Thoracic aorta (tissue), 2 donors: ENCODE measurements around the gene FASTK. TPM values are rescaled to one million over a fixed set of nuclear protein-coding genes. Genes with fewer than 3 reads are reported as not detected.

Source experiments
- ATAC-seq: fragments of 150-250 bp; one replicate; pipeline ENCODE4 v1.8.0; 2017; ENCODE audit warnings: low read depth; ENCODE audit not compliant: insufficient number of reproducible peaks, low FRiP score
- DNase-seq: peaks from one replicate; pipeline ENCODE4 v3.0.0-alpha.2; 2020; ENCODE audit warnings: low spot score
- H3K27ac ChIP-seq, 2 donors: fragments of 200-600 bp; sonication (generic); 1 replicate in 1 of 2; 2 replicates in 1 of 2; pipeline ENCODE4 v1.5.1; 2016; ENCODE audit warnings: mild to moderate bottlenecking in 2 of 2, moderate library complexity in 2 of 2
- H3K27me3 ChIP-seq: fragments of 200-600 bp; sonication (generic); replicated peaks from 2 replicates; pipeline ENCODE4 v1.6.0; 2016; ENCODE audit warnings: mild to moderate bottlenecking; ENCODE audit not compliant: insufficient read depth
- H3K36me3 ChIP-seq: fragments of 200-600 bp; sonication (generic); one replicate; pipeline ENCODE4 v1.5.1; 2016
- H3K4me1 ChIP-seq, 2 donors: fragments of 200-600 bp; sonication (generic); 1 replicate in 1 of 2; 2 replicates in 1 of 2; pipeline versions ENCODE4 v1.5.1 to v1.6.0; 2016; ENCODE audit warnings: low read depth in 2 of 2, mild to moderate bottlenecking in 1 of 2; ENCODE audit not compliant: control insufficient read depth in 1 of 2
- H3K4me3 ChIP-seq: fragments of 200-600 bp; sonication (generic); 2 replicates; pipeline ENCODE4 v1.5.1; 2016; ENCODE audit warnings: mild to moderate bottlenecking
- H3K9me3 ChIP-seq: fragments of 200-600 bp; sonication (generic); 2 replicates; pipeline ENCODE4 v1.5.1; 2016
- total RNA-seq, 2 donors: library from RNA; depleted of rRNA; stranded (reverse); fragments of >200 nt; gene quantifications; one replicate each; pipeline versions ENCODE4 v1.1.0 to v1.2.3, GENCODE V29; 2016
- TF ChIP-seq, protein P1 (sequence below): fragments of 200-600 bp; sonication (generic); IDR thresholded peaks from one replicate; pipeline ENCODE4 v1.5.1; 2019; ENCODE audit warnings: antibody characterized with exemption

The FASTK gene
- total RNA-seq, 2 donors from 2014 or later: 59.0 to 110 TPM

DNA sequence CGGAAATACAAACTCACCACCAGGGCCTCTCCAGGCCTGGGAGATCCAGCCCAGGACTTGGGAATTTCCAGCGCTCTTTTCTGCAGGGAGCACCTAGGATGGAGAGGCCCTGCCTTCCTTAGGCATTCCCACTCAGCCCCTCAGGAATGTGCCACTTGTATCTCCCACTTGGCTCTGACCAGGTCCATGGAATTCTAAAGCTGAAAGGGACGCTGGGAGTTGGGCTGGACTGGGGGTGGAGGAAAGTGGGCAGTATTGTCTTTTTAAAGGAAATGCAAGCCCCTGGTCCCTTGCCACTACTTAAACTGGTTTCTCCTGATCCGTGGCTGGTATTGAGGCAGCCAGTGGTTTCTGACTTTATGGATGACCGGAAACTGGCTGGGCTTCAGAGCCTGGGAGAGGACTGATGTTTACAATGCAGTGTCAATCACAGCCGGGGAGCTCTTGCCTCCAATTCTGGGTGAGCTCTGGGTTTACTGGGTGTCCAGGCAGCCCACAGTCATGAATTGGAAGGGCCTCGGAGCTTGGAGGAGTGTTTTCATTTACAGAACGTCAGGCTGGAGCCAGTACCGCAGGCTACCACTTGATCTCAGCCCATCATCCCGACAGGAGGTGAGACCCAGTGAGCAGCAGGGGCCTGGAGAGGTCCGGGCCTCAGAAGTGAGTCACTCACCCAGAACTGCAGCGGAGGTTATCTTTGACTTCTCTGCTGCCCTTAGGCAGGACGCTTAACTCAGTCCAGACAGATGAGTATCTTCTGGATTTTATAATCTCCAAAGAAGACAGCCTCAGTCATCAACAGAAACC is 32.9 kb upstream of the FASTK start:
- no peaks in the 10 kb centered on the region for H3K9me3 ChIP-seq
- ATAC-seq: no peak
- H3K27me3 ChIP-seq: no peaks in the 10 kb centered on the region
- peaks cover 0 to 12% of the 10 kb centered on the region in 2 donors for H3K4me1 ChIP-seq
- peaks cover 8% of the 10 kb centered on the region for H3K36me3 ChIP-seq
- DNase-seq: no peak
- no peak overlapping the region for H3K4me3 ChIP-seq
- TF ChIP-seq, protein P1, sequence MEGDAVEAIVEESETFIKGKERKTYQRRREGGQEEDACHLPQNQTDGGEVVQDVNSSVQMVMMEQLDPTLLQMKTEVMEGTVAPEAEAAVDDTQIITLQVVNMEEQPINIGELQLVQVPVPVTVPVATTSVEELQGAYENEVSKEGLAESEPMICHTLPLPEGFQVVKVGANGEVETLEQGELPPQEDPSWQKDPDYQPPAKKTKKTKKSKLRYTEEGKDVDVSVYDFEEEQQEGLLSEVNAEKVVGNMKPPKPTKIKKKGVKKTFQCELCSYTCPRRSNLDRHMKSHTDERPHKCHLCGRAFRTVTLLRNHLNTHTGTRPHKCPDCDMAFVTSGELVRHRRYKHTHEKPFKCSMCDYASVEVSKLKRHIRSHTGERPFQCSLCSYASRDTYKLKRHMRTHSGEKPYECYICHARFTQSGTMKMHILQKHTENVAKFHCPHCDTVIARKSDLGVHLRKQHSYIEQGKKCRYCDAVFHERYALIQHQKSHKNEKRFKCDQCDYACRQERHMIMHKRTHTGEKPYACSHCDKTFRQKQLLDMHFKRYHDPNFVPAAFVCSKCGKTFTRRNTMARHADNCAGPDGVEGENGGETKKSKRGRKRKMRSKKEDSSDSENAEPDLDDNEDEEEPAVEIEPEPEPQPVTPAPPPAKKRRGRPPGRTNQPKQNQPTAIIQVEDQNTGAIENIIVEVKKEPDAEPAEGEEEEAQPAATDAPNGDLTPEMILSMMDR: no peak
- no peak overlapping the region for H3K27ac ChIP-seq

DNA sequence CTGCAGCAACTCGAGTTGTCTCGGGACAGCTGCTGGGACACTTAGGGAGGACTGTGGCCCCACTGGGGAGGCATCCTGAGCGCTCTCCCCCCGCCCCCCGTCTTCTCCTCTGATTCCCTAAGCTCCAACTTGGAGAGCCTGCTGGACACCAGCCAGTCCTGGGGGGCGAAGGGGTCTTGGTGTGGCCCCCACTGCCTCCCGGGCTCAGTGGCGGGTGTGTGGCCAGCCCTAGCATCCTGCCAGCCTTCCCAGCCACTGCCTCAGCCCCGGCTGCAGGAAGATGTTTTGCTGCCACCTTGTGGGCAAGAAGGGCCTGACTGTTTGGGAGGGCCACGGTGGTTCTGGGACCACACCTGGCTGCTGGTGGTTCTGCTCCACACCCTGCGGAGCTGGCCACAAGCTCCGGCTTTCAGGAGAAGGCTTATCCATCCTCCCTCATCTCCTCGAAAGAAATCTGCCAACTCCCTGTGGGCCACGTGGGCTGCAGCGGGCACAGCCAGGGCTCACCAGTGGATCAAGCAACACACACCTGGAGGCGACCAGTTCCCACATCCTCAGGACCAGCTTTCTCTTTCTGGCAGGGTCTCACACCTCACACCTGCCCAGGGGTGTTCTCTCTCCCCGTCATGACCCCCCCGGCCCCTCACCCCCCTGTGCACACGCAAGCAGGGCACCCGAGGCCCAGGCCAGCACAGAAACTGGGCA is 30.5 kb upstream of the FASTK start:
- DNase-seq (peak; percentile 29), ATAC-seq (no peak)
- no peak overlapping the region for H3K4me3 ChIP-seq
- no peaks in the 10 kb centered on the region for H3K9me3 ChIP-seq
- no peaks in the 10 kb centered on the region for H3K36me3 ChIP-seq
- peaks cover 0 to 12% of the 10 kb centered on the region in 2 donors for H3K4me1 ChIP-seq
- TF ChIP-seq, protein P1: peak; percentile 91
- no peaks in the 10 kb centered on the region for H3K27me3 ChIP-seq
- no peak overlapping the region for H3K27ac ChIP-seq

DNA sequence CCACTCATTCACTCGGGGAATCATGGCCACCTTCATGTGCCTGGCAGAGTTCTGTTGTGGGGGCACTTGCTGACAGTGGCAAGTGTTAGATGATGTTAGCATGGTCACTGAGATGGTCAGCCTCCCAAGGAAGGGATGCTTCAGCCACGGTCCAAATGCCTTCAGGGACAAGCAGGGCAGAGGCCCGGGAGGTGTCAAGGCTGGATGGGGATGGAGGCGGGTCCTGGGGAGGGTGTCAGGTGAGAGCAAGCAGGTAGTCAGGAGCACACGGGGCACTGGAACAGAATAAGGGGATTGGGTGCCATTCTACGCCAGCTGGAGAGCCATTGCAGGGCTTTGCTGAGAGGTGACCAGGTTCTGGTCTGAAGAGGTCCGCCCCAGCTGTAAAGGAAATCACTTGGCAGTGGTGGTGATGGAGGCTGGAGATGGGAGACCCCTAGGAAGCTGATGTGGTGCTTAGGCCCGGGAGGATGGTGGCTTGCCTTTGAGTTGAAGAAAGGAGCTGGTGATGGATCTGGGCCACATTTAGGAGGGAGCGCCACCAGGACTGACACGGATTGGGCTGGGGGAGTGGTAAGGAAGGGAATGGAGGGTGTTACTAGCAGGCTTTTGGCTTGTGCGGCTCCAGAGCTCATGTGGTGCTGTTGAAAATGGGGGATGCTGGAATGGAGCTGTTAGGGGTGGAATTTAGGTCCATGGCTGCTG is 29.8 kb upstream of the FASTK start:
- Histone ChIP-seq H3K4me3 (no peak overlapping the region), H3K4me1 (peaks cover 0 to 6% of the 10 kb centered on the region in 2 donors), H3K9me3 (no peaks in the 10 kb centered on the region), H3K27me3 (no peaks in the 10 kb centered on the region), H3K36me3 (no peaks in the 10 kb centered on the region), H3K27ac (no peak overlapping the region)
- DNase-seq (no peak), ATAC-seq (peak; percentile 15)
- TF ChIP-seq, protein P1: no peak

DNA sequence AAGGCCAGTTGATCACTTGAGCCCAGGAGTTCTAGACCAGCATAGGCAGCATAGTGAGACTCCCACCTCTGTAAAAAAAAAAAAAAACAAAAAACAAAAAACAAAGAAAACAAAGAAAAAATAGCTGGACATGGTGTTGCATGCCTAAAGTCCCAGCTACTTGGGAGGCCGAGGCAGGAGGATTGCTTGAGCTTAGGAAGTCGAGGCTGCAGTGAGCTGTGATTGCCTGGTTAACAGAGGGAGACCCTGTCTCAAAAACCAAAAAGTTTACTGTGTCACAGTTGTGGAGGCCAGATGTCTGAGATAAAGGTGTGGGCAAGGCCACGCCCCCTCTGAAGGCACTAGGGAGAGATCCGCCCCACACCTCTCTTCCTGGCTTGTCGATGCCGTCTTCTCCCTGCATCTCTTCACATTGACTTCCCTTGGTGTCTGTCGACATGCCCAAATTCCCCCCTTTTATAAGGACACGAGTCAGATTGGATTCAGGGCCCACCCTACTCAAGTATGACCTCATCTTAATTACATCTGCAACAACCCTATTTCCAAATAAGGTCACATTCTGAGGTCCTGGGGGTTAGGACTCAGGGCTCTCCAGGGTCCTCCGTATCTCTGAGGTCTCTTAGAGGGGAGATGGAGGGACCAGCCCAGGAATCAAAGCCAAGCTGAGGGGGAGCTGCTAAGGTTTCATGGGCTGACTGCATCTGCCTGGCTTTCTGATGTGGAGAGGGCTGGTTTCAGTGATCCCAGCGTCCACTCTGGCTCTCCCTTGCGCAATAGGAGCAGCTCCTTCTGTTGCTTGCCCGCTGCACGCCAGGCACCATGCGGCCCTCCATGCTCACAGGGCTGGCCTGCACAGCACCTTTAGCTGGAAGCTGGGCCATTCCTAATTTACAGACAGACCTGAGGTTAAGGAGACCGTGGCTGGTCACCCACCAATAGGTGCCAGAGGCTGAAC is 28.8 kb upstream of the FASTK start:
- no peaks in the 10 kb centered on the region for H3K9me3 ChIP-seq
- no peak overlapping the region for H3K27ac ChIP-seq
- DNase-seq (no peak), ATAC-seq (no peak)
- peaks cover 0 to 6% of the 10 kb centered on the region in 2 donors for H3K4me1 ChIP-seq
- TF ChIP-seq, protein P1: no peak
- no peaks in the 10 kb centered on the region for H3K27me3 ChIP-seq
- no peaks in the 10 kb centered on the region for H3K36me3 ChIP-seq
- H3K4me3 ChIP-seq: no peak overlapping the region
